ENCODE results near the gene WDHD1.

Gene WDHD1

GRCh38 chr14:54946500-54946899, 80.4 kb downstream of the WDHD1 start:
- TF ChIP-seq CTCF (conservative IDR thresholded peaks at IDR 0.05) = no peak
- no peak for TF ChIP-seq ZFX (IDR thresholded peaks at IDR 0.05)
- no peak overlapping the region for H3K27ac ChIP-seq

GRCh38 chr14:54944737-54945391, 82.0 kb downstream of the WDHD1 start:
- TF ChIP-seq CTCF (conservative IDR thresholded peaks at IDR 0.05) (no peak), ZFX (IDR thresholded peaks at IDR 0.05) (no peak)
- no peak overlapping the region for H3K27ac ChIP-seq

DNA sequence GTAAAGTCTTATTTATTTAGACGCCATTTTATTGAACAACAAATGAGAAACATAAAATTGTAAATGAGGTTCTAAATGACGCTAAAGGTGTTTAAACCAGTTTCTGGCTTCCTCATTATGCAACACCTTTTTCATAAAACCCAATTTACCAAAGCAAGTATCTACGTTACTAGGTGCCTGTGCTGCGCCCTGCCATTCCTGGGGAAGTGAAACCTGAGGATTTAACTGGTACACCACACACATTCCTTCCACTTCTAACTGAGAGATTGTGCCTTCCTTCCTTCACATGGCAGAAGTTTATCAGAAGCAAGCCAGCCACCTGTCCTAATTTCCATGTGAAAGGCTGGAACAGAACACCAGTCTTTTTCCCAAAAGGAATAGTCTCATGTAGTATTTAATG, 84.0 kb downstream of the WDHD1 start:
- TF ChIP-seq ZFX (IDR thresholded peaks at IDR 0.05) (no peak), CTCF (conservative IDR thresholded peaks at IDR 0.05) (no peak)
- H3K27ac ChIP-seq = no peak overlapping the region

DNA sequence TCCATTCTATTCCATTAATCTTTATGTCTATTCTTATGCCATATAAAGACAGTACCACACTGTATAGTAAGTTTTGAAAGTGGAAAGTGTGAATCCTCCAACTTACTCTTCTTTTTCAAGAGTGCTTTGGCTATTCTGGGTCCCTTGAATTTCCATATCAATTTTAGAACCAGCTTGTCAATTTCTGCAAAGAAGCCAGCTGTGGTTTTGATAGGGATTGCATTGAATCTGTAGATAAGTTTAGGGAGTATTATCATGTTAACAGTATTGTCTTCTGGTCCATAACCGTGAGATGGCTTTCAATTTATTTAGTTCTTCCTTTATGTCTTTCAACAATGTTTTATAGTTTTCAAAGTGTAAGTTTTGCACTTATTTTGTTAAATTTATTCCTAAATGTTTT, 90.1 kb downstream of the WDHD1 start:
- H3K27ac ChIP-seq = no peak overlapping the region
- no peak for TF ChIP-seq ZFX (IDR thresholded peaks at IDR 0.05)
- no peak for TF ChIP-seq CTCF (conservative IDR thresholded peaks at IDR 0.05)

DNA sequence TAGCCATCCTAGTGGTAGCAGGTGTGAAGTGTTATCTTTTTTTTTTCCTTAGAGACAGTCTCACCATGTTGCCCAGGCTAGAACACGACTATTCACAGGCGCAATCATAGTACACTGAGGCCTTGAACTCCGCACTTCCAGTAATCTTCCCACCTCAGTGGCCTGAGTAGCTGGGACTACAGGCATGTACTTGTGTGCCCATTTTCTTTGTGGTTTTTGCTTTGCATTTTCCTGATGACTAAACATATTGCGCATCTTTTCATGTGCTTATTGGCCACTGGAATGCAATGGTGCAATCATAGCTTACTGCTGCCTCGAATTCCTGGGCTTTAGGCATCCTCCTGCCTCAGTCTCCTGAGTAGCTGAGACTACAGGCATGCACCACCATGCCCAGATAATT, 90.9 kb downstream of the WDHD1 start:
- no peak overlapping the region for H3K27ac ChIP-seq
- no peak for TF ChIP-seq CTCF (conservative IDR thresholded peaks at IDR 0.05)
- TF ChIP-seq ZFX (IDR thresholded peaks at IDR 0.05) = no peak

GRCh38 chr14:54935100-54935499, 91.8 kb downstream of the WDHD1 start:
- no peak for TF ChIP-seq ZFX (IDR thresholded peaks at IDR 0.05)
- TF ChIP-seq CTCF (conservative IDR thresholded peaks at IDR 0.05) = no peak
- no peak overlapping the region for H3K27ac ChIP-seq

DNA sequence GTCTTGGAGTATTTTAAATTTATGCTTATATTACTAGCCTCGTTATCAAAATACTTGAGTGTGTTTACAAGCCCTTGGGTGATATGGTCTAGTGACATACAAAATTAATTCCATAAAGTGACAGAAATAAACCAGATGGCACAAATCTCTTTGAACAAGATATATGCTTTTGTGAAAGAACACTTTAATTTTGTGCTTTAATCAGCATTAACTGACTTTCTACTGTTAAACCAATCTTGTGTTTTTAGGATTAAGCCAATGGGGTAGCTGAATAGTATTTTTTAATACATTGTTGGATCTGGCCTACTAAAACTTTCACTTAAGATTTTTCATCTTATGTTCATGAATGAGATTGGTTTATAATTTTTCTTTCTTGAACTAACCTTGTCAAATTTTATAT, 93.9 kb downstream of the WDHD1 start:
- no peak for TF ChIP-seq CTCF (conservative IDR thresholded peaks at IDR 0.05)
- no peak for TF ChIP-seq ZFX (IDR thresholded peaks at IDR 0.05)
- no peak overlapping the region for H3K27ac ChIP-seq

Measured in C4-2B (cell line).